ENCODE measurements around the gene VPS37B.

Gene VPS37B

DNA sequence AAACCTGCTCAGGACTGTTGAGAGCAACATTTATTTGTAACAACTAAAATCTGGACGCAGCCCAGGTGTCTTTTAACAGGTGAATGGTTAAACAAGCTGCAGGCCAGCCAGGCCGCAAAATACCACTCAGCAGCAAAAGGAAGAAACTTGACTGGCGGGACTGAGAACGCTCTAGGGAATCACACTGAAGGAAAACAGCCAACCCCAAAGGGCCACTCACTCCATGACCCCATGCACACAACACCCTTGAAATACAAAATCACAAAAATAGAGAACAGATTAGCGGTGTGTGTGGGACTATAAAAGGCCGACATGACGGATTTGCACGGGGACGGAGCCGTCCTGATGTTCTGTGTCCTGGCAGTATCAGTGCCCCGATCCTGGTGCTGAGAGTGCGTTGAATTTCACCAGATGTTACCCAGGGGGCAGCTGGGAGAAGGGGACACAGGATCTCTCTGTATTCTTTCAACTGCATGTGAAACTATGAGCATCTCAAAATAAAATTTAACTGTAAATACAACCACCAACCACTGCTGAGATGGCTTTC, 23.0 kb downstream of the VPS37B start:
- TF ChIP-seq, protein P1, sequence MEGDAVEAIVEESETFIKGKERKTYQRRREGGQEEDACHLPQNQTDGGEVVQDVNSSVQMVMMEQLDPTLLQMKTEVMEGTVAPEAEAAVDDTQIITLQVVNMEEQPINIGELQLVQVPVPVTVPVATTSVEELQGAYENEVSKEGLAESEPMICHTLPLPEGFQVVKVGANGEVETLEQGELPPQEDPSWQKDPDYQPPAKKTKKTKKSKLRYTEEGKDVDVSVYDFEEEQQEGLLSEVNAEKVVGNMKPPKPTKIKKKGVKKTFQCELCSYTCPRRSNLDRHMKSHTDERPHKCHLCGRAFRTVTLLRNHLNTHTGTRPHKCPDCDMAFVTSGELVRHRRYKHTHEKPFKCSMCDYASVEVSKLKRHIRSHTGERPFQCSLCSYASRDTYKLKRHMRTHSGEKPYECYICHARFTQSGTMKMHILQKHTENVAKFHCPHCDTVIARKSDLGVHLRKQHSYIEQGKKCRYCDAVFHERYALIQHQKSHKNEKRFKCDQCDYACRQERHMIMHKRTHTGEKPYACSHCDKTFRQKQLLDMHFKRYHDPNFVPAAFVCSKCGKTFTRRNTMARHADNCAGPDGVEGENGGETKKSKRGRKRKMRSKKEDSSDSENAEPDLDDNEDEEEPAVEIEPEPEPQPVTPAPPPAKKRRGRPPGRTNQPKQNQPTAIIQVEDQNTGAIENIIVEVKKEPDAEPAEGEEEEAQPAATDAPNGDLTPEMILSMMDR (IDR thresholded peaks at IDR 0.05; ENCODE audit: low read depth, low read length), result no peak
- DNase-seq (ENCODE audit: extremely low read depth, low read depth), result no peak

DNA sequence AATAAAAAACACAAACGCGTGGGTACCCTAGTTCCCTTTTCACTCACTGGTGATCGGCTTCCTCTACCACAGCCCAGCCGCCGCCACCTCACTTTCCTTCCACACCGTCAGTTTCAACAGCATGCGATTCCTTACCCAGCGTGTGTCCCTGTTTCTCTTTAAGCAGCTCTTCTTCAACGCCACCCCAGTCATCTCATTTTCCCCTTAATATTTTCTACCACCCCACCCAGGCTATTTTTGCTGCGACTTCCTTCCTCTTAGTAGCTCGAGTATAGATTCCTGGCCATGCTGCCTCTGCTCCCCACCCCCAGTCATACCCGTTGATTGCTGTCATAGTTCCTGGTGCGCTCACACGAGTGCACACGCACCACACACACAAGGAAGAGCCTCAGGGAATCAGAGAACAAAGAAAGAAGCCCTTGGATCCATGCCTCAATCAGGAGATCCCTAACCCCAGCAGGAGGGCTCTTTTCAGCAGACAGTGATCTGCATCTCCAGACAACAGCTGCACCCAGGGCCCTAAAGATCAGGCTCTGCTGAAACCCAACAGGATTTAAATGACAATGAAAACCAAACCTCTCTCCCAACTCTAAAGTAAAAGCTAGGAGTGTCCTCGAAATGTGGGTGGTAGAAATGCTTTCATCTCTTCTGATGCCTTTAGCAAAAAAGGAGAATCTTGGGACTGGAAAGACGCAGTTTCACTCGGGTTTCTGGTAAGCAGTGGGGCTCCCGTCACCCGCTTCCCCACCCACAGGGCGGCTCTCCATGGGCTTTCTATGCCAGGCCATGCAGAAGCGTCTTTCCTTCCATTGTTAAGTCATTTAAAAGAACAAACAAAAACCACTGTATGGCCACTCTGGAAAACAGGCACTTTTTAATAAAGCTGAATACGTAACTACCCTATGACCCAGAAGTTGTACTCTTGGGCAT, 23.8 kb downstream of the VPS37B start:
- TF ChIP-seq, protein P1 (IDR thresholded peaks at IDR 0.05; ENCODE audit: low read depth, low read length), result no peak

DNA sequence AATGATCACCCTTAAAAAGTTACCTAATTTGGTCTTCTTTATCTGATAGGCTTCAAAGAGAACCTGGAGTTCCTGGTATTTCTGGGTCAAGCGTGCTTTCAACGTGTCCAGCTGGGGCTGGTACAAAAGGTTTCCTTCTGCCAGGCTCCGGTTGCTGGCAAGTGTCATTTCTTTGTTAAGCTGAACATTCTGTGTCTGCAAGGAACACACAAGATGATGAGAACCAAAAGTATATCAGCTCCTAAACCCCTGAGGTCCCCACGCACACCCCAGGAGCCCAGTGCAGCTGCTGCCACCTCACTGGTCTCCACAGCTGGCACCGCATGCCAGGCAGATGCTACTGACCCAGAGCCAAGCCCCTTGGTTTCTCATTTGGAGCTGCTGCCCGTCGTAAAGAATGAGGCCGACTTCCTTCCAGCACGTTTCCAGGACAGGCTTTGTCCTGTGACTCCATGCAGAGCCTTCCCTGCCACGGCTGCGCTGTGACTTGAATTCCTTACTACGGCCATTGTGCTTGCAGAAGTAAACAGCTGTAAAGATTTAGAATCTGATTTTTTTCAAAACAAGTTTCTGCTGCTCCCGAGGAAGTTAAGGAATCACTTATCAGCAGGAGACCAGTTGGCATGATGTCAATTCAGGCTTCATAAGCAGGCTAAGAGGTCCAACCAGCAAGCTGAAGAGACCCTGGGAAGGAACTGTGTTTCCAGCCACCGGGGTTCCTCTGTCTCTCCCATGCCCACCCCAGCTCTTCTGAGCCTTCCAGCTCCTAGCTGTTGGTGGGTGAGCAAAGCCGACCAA, 24.9 kb downstream of the VPS37B start:
- TF ChIP-seq, protein P1 (IDR thresholded peaks at IDR 0.05; ENCODE audit: low read depth, low read length), result no peak
- no peak for DNase-seq (ENCODE audit: extremely low read depth, low read depth)

More for the DNA sequence above, 23.8 kb downstream of the VPS37B start:
- DNase-seq (ENCODE audit: extremely low read depth, low read depth), result peak; percentile 60

DNA sequence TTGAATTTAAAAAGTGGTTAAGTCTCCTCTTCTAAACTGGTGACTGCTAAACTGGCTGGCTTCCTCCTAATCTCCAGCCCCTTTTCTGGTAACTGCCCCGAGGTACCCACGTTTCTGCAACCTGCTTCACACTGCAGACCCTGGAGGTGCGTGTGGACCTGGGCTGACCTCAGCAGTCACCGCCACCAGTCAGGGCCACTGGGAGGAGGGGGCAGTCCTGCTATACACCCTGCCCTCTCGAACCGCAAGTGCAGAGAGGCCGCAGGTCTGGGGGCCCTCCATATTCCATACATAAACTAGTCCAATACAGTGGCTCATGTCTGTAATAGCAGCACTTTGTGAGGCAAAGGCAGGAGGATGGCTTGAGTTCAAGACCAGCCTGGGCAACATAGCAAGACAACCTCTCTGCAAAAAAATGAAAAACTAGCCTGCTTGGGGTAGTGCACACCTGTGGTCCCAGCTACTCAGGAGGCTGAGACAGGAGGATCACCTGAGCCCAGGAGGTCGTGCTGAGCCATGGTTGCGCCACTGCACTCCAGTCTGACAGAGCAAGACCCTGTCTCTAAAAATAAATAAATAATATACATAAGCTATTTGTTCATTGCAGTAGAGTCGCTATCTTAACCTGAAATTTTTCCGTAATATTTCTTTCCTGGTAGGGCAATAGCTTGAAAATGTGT, 25.6 kb downstream of the VPS37B start:
- no peak for DNase-seq (ENCODE audit: extremely low read depth, low read depth)
- TF ChIP-seq, protein P1 (IDR thresholded peaks at IDR 0.05; ENCODE audit: low read depth, low read length), result no peak

DNA sequence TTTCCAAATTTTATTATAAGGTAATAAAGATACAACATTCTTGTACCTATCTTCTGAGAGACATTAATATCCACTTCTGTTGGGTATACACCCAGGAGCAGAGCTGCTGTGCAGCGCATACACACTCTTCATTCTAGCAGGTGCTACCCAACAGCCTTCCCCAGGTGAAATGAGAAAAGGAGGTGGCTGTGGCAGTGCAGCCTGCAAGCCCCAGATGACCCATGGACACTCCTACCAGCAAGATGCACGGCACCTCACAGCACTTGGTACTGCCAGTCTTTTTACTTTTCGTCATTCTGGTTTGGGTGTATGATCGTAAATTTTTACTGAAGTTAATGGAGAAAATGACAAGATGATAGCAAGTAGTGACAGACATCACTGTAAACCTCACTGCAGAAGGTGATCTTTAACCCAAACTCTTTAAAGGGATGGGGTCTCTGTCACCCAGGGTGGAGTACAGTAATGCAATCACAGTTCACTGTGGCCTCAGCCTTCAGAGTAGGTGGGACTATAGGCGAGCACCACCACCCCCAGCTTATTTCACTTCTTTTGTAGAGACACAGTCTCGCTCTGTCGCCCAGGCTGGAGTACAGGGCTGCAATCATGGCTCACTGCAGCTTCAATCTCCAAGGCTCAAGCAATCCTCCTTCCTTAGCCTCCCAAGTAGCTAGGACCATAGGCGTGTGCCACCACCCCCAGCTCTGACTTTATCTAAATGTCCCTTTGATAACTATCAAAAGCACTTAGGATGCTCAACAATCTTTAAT, 26.5 kb downstream of the VPS37B start:
- DNase-seq (ENCODE audit: extremely low read depth, low read depth), result no peak

More for the DNA sequence above, 26.5 kb downstream of the VPS37B start:
- TF ChIP-seq, protein P1 (IDR thresholded peaks at IDR 0.05; ENCODE audit: low read depth, low read length), result no peak

Data from AG09319 (cell line).